NOMO-1 (cell line): ENCODE data around the gene ENTPD7.
"Not testable (repeated sequence)": the region's sequence is repeated elsewhere in the genome, so short reads cannot be mapped to it uniquely, and the experiment has no call there.

Source experiments
- DNase-seq, 2 experiments: peaks; one replicate each; lab custom pipeline; 2025; ENCODE audit not compliant: unreplicated experiment in 2 of 2; lab: John Stamatoyannopoulos, UW

The ENTPD7 gene

DNA sequence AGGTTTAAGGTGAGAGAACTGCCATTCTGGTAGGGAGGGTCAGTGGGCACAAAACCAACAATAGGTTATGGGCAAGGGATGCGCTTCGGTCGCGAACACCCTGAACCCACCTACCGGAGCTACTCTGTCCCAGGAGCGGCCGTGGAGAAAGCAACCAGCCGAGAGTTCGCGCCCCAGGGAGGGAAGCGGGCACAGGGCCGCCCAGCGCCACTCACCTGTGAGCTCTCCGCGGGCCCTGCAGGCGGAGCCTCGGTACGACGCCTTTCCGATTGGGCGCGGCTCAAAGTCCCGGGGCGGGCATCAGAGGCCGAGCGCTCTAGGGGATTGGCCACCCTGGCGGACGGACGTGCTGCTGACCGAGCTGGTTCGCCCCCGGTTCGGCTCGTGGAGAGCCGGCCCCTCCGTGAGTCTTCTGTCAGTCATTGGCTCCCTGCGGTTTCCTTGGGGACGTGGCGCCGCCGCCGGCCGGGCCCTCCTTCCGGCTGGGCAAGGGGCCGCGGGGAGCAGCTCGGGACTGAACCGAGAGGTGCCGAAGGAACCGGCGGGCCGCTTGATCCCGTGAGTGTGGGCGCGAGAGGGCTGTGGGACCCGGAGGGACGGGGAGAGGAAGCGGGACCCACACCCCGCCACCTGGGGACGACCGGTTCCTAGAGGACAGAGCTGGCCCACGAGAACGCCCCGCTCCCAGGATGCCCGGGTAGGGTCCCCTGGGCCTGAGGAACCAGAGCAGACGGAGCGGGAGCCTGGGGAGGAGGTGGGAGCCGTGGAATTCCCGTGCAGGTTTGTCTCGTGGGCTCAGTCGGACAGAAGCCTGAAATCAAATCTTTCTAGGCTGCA is at the start of gene ENTPD7:
ENTPD7 (plus strand) TSS at position 479 of the 837 bp plus-strand sequence. CDS start 448 bp downstream, outside the sequence.
- peak; percentile 95 to 96 for DNase-seq

DNA sequence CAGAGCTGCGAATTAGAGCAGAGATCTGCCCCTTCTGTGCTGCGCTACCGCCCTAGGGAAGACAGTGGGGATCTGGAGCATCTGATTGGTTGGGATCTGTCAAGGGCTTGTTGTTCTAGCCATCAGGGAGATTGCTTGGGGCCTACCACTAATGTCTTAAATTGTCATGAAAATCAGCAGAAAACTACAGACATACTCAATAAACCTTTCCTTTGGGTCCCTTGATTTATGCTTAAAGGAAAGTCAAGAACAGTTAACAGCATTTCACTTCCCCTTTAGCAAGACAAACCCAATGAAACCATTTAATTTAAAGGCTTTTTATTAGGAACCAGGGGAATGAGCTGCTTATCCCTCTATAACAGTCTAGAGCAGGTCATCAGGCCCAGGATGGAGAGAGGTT is 49.1 kb upstream of the ENTPD7 start:
- DNase-seq, result peak; percentile 16 to 73

- no peak for DNase-seq
These were observed 48.0 kb upstream of the ENTPD7 start for GRCh38 chr10:99611326-99611725.

DNA sequence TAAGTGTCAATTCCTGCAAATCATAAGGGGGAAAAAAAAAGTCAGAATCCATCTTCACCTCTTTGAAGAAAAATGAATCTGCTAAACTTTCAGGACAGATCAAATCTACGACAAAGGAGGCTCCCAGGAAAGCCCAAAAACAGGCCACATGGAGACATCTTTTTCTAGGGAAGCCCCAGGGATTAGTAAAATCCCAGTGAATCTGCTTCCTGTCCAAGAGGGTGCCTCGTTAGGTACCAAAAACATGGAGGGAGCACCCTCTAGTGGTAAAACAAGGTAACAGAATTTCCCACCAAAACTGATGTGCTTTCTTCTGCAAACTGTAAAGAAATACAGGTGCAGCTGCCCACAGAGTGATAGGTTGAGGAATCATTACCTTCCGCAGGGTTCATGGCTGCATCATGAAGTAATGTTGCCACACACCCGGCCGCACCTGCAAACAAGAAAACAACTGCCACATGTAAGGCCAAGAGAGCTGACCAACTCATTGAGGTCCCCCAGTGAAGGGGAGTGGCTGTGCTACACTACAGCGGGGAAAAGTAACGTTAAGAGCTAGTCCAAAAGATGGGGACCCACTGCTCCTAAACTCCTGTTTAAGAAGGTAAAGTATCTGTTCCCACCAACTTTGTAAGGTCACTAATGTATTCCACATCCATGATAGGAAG is 47.0 kb upstream of the ENTPD7 start:
- peak in 1 of 2 experiments; percentile 23 for DNase-seq

DNA sequence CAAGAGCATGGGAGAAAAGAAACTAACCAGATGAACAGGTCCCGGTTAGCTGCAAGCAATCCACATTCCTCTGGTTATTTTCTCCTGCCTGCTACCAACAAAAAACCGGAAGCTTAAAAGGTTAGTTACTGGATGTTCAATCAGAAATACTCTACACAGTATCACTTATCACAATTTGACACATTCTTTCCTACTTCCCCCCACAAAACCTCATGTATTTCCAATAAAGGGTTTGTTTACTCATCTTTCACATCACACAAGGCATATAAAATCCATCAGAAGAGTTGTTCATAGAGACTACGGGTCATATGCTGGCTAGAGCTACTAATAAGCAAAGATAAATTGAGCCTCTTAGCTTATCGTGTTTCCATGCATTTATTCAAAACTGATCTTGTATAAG is 43.9 kb upstream of the ENTPD7 start:
- DNase-seq, result no peak

DNA sequence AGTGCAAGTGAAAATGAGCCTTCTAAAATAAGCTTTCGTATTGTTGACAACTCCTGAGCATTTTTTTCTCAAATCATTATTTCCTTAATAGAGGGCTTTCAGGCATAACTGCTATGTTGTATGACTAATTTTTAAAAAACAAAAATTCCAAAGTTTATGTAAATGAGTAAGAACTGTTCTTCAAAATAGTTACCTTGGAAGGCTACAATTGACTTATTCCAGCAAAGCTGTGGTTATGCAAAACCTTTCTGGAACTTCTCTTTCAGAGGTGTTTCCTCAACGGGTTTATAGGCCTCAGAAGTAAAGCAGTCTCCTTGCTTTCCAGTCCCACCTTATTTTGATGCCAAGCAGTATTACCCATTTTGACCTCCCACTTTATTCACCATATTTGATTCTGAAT is 41.6 kb upstream of the ENTPD7 start:
- DNase-seq, result no peak

GRCh38 chr10:99619090-99619800 is 40.1 kb upstream of the ENTPD7 start:
- peak; percentile 35 to 89 for DNase-seq

- DNase-seq, result peak; percentile 100
These were observed 39.2 kb upstream of the ENTPD7 start, which contains the start of gene SLC25A28 for GRCh38 chr10:99619851-99620710. SLC25A28 (minus strand) TSS chr10:99620439; CDS start chr10:99620335, 104 bp downstream.

GRCh38 chr10:99620711-99621453 is 38.4 kb upstream of the ENTPD7 start:
- peak; percentile 85 to 91 for DNase-seq

GRCh38 chr10:99621454-99622251 is 37.7 kb upstream of the ENTPD7 start:
- DNase-seq, result no peak

- DNase-seq, result no peak
These were observed 35.4 kb upstream of the ENTPD7 start for GRCh38 chr10:99623919-99624318.

DNA sequence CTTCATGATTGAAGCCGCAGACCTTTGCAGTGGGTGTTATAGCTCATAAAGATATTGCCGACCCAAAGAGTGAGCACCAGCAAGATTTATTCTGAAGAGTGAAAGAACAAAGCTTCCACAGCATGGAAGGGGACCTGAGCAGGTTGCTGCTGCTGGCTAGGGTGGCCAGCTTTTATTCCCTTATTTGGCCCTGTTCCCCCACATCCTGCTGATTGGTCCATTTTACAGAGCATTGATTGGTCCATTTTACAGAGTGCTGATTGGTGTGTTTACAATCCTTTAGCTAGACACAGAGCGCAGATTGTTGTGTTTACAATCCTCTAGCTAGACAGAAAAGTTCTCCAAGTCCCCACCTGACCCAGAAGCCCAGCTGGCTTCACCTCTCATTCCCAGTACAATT is 34.2 kb upstream of the ENTPD7 start:
- DNase-seq, result not testable (repeated sequence)

GRCh38 chr10:99628923-99629624 is 30.2 kb upstream of the ENTPD7 start:
- no peak for DNase-seq

- no peak for DNase-seq
These were observed 29.7 kb upstream of the ENTPD7 start for GRCh38 chr10:99629625-99629978.

GRCh38 chr10:99630433-99630832 is 28.9 kb upstream of the ENTPD7 start:
- peak; percentile 29 to 53 for DNase-seq

DNA sequence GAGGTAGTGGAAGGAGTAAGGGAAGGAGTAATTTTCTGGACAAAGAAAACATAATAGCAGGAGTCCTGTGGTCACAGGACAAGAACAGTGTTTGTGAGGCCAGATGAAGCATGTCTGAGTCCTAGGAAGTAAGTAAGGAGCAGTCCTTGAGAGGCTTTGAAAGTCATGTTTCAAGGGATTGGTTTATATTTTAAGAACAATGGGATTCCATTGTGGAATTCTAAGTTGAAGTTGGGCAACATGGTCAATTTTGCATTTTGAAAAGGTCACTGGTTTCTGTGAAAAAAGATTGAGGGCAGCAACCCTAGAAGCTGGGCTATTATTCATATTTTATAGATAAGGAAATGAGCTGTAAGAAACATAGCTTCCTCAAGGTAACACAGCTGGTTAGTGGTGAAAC is 28.3 kb upstream of the ENTPD7 start:
- DNase-seq, result no peak

DNA sequence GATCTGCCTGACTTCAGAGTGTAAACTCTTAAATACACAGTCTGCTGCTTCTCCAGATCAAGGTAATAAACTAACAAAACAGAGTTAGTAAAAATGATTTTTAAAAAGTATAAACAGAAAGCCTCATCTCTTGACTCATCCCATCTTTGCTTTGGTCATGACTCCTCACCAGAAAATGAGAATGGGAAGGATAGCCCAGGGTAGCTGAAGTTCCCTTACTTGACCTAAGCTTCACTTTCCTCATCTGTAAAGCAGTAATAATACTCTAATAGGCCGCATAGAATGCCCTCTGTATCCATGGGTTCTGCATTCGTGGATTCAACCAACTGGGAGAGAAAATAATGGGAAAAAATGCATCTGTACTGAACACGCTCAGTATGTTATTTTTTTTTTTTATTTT is 27.8 kb upstream of the ENTPD7 start:
- no peak for DNase-seq

GRCh38 chr10:99633832-99634231 is 25.5 kb upstream of the ENTPD7 start:
- DNase-seq, result no peak
